GM12872 (cell line): ENCODE measurements around the gene DSN1.

Experiments
- TF ChIP-seq, protein P1 (sequence below): IDR thresholded peaks from 3 replicates; pipeline ENCODE4 v1.5.1; 2011; ENCODE audit warnings: low read depth, mild to moderate bottlenecking, low read length, moderate library complexity; ENCODE audit not compliant: insufficient read depth

DSN1 gene

DNA sequence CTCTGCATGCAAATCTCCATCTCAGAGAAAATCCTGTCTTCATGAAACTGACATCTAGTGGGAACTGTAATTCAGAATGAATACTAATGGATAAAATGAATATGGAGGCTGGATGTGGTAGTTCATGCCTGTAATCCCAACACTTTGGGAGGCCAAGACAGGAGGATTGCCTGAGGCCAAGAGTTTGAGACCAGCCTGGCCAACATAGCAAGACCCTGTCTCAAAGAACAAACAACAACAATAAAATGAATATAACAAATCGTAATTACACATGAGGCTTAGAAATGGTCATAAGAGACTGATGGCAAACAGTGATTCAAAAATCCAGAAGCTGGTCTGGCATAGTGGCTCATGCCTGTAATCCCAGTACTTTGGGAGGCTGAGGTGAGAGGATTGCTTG, 44.6 kb upstream of the DSN1 start:
- TF ChIP-seq, protein P1, sequence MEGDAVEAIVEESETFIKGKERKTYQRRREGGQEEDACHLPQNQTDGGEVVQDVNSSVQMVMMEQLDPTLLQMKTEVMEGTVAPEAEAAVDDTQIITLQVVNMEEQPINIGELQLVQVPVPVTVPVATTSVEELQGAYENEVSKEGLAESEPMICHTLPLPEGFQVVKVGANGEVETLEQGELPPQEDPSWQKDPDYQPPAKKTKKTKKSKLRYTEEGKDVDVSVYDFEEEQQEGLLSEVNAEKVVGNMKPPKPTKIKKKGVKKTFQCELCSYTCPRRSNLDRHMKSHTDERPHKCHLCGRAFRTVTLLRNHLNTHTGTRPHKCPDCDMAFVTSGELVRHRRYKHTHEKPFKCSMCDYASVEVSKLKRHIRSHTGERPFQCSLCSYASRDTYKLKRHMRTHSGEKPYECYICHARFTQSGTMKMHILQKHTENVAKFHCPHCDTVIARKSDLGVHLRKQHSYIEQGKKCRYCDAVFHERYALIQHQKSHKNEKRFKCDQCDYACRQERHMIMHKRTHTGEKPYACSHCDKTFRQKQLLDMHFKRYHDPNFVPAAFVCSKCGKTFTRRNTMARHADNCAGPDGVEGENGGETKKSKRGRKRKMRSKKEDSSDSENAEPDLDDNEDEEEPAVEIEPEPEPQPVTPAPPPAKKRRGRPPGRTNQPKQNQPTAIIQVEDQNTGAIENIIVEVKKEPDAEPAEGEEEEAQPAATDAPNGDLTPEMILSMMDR = no peak

DNA sequence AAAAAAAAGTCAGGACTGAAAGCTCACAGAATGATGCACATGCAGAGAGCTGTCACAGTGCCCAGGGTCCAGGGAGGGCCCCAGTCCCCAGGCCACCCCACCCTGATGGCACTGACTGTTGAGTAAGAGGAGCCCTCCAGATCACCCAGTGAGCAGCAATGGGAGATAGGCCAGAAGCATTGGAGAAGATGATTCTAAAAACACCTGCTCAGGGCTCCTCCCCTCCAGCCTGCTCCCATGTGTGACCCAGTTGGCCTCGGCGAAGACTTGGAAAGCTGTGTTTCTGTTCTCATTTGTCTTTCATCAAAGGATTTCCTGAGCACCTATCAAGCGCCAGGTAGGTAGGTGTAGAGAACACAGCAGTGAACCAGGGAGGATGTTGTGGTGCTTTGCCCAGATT, 43.9 kb upstream of the DSN1 start:
- TF ChIP-seq, protein P1 = no peak

DNA sequence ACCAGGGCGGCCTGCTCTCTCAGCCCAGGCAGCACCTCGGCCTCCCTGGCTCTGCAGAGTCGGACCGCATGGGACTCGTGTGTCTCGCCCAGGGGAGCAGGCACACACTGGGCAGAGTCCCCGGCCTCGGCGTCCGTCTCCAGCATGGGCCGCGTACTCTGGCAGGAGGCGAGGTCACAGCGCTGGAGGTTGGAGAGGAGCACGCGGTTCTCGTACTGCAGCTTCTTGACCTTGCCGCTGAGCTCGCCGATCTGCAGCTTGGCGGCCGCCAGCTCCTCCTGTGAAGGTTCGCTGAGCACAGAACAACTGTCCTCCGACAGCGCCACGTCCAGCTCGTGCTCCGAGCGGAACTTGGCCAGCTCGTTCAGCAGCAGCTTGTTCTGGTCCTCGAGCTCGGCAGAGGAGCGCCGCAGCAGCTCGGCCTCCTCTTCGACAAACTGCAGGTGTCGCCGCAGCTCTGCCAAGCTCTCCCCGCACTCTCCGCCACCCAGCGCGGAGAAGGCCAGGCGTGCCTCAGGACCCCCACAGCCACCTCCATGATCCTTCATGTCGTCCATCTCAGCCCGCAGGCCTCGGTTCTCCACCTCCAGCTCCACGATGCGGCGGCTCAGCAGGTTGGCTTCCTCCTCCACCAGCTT, 42.0 kb upstream of the DSN1 start:
- TF ChIP-seq, protein P1 = no peak

DNA sequence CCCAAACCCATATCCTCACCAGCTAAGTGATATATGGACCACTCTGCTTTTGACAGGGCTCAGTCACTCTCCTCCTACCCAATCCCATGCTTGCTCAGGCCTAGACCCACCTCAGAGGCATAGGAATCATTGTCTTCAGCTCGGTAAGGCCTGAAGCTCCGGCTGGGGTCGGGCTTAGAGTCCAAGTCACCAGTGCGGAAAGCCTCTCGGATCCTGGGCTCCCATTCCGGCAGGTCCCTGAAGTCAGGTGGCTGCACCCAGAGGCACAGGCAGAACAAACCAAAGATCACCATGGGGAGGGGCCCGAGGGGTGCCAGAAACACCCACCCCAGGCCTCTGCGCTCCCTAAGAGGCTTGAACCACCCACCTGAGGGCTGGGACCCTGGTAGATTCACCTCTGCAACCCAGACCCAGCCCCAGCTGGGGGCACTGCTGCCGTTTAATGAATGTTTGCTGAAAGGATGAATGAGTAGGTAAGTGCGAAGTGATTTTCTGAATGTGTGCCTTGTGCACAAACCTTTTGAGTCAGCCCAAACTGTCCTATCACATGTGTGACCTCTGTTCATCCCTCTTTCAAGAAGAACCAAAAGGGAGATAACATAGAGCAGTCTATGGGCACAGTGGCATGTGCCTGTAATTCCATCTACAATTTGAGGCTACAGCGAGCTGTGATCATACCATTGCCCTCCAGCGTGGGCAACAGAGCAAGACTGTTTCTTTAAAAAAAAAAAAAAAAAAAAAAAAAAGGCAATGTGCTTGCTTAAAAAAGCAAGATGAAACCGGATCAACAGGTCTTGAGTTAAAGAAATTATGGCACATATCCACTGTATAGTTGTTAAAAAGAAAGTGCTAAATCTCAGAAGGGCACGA, 39.3 kb upstream of the DSN1 start:
- TF ChIP-seq, protein P1 = no peak

DNA sequence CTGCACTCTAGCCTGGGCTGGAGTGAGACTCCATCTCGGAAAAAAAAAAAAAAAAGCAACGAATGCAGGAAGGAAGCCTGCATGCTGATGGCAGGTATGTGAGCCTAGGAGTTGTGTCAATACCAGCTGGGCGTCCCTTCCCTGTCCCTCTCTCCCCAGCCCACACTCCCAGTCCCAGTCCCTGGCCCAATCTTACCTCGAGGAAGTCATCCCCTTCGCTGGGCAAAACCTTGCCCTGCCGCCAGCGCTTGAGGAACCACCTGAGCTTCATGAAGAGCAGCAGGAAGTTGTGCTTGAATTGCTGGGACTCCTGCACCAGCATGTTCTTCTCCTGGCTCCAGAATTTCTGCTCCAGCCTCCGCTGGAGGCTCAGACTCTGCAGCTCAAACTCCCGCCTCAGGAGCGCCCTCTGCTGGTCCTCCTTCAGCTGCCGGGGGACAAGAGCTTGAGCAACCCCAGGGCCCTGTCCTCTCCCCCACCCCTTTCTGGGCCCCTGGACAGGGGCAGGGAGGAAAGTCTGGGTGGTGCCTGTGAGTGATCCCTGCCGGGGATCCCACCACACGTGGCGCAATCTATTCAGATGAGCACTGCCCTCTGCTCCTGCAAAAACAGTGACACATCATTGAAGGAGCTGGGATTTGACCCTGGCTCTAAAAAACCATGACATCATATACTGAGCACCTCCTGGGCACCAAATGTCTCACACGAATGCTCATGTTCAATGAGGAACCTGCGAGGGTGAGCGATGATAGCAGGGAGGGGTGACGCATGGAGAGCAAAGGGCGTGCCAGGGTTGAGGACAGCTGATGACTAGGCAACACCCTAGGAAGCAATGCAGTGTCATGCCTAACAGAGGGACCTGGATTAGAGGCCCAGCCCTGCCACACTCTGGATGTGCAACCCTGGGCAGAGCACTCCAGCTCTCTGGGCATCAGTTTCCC, 35.0 kb upstream of the DSN1 start:
- TF ChIP-seq, protein P1 = peak; percentile 96

DNA sequence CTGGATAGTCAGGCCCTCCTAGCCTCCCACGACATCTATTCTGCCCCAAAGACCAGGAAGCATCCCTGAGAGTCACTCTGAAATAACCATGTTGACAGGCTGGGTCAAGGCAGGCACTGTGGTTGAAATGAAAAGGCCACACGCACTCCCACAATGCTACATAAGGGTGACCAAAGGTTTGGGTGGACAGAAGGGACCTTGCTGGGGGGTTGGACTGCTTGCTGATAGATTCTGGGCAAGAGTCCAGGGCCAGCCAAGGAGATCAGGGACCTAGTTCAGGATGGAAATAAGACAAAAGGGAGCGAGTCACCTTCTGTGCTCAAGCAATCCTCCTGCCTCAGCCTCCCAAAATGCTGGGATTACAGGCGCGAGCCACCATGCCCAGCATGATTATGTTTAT, 32.5 kb upstream of the DSN1 start:
- TF ChIP-seq, protein P1 = no peak

DNA sequence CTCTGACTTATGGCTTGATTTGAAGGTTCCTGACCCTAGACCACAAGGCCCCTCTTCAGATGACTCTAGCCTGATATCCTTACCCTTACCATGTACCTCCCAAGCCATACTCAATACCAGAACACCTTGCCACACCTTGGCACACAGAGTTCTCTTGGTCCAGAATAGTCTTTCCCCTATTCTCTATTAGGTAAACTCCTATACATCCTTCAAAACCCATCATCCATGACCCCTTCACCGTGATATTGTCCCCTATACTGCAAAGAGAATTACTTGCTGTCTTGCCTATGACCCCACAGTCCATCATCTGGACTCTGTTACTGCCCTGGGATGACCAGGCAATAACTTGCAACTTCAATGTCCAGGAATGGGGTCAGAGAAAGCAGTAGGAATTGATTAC, 31.8 kb upstream of the DSN1 start:
- TF ChIP-seq, protein P1 = no peak
